HFFc6 (cell line): ENCODE results near the gene FAM241A. TPM values are rescaled to one million over a fixed set of nuclear protein-coding genes. Genes with fewer than 3 reads are reported as not detected.

Source experiments
- DNase-seq: peaks from one replicate; pipeline ENCODE4 v3.0.0-alpha.2; 2018
- H3K27ac Mint-ChIP-seq: 2 replicates; pipeline ENCODE4 v1.8.0; 2020; ENCODE audit warnings: mild to moderate bottlenecking, mixed read lengths
- H3K27me3 Mint-ChIP-seq: 2 replicates; pipeline ENCODE4 v1.8.0; 2021; ENCODE audit warnings: mild to moderate bottlenecking, moderate library complexity, mixed read lengths; ENCODE audit not compliant: insufficient read depth
- H3K36me3 Mint-ChIP-seq: 2 replicates; pipeline ENCODE4 v1.8.0; 2021; ENCODE audit warnings: low read depth, mixed read lengths
- H3K4me1 Mint-ChIP-seq: 2 replicates; pipeline ENCODE4 v1.8.0; 2020; ENCODE audit warnings: low read depth, mixed read lengths
- H3K4me3 Mint-ChIP-seq: 2 replicates; pipeline ENCODE4 v1.8.0; 2020; ENCODE audit warnings: mild to moderate bottlenecking, moderate library complexity, mixed read lengths
- H3K9me3 Mint-ChIP-seq: 2 replicates; pipeline ENCODE4 v1.8.0; 2020; ENCODE audit warnings: mild to moderate bottlenecking, mixed read lengths
- CTCF ChIP-seq: fragments of 200-600 bp; sonication (generic); IDR thresholded peaks from 2 replicates; pipeline ENCODE4 v1.5.0; 2021; ENCODE audit warnings: antibody characterized with exemption, mild to moderate bottlenecking
- total RNA-seq, 6 experiments: library from RNA; stranded (reverse); fragmentation: NEBNext Ultra II Directional; extraction: Animal tissue kit (Norgen Biotek cat#: 25700); gene quantifications; 2 replicates in 1 of 6; 3 replicates in 5 of 6; pipeline ENCODE4 v1.2.3, GENCODE V29; 2021

FAM241A gene
- total RNA-seq, 6 experiments from 2014 or later, result 0.50 to 0.78 (median 0.57) TPM

GRCh38 chr4:112138538-112138937 lies 6.7 kb upstream of the FAM241A start:
- Mint-ChIP-seq H3K27ac (no peak overlapping the region), H3K4me1 (no peaks in the 10 kb centered on the region), H3K4me3 (no peak overlapping the region), H3K27me3 (peaks cover 8% of the 10 kb centered on the region), H3K36me3 (no peaks in the 10 kb centered on the region), H3K9me3 (no peaks in the 10 kb centered on the region)
- TF ChIP-seq CTCF, result no peak
- DNase-seq, result no peak

GRCh38 chr4:112140536-112140935 lies 4.7 kb upstream of the FAM241A start:
- no peak for TF ChIP-seq CTCF
- Mint-ChIP-seq H3K4me1 (peaks cover 7% of the 10 kb centered on the region), H3K4me3 (no peak overlapping the region), H3K36me3 (no peaks in the 10 kb centered on the region), H3K9me3 (no peaks in the 10 kb centered on the region), H3K27ac (no peak overlapping the region), H3K27me3 (peaks cover 8% of the 10 kb centered on the region)
- DNase-seq, result no peak

- Mint-ChIP-seq H3K27me3 (peaks cover 4% of the 10 kb centered on the region), H3K36me3 (no peaks in the 10 kb centered on the region), H3K9me3 (no peaks in the 10 kb centered on the region), H3K4me1 (peaks cover 14% of the 10 kb centered on the region), H3K4me3 (no peak overlapping the region), H3K27ac (no peak overlapping the region)
- DNase-seq, result no peak
- no peak for TF ChIP-seq CTCF
Measured at GRCh38 chr4:112141366-112142138, 3.7 kb upstream of the FAM241A start.

GRCh38 chr4:112142182-112142581 lies 3.1 kb upstream of the FAM241A start:
- no peak overlapping the region for H3K27ac Mint-ChIP-seq
- no peak overlapping the region for H3K4me3 Mint-ChIP-seq
- H3K27me3 Mint-ChIP-seq, result peaks cover 4% of the 10 kb centered on the region
- no peak for TF ChIP-seq CTCF
- no peaks in the 10 kb centered on the region for H3K36me3 Mint-ChIP-seq
- H3K4me1 Mint-ChIP-seq, result peaks cover 17% of the 10 kb centered on the region
- no peak for DNase-seq
- no peaks in the 10 kb centered on the region for H3K9me3 Mint-ChIP-seq

GRCh38 chr4:112143781-112144180 lies 1.5 kb upstream of the FAM241A start:
- no peak for DNase-seq
- Mint-ChIP-seq H3K27ac (no peak overlapping the region), H3K27me3 (no peaks in the 10 kb centered on the region; the same call in 1 of the 2 replicates), H3K9me3 (no peaks in the 10 kb centered on the region), H3K4me1 (peaks cover 17% of the 10 kb centered on the region), H3K36me3 (no peaks in the 10 kb centered on the region), H3K4me3 (no peak overlapping the region)
- no peak for TF ChIP-seq CTCF
